Brain microvascular endothelial cell (primary cell): ENCODE measurements around the gene ULK2.

Source experiments
- DNase-seq: peaks from one replicate; pipeline ENCODE4 v3.0.0-alpha.2; 2020
- H3K27ac ChIP-seq: fragments of 250-450 bp; sonication (Bioruptor Pico); 2 replicates; pipeline ENCODE4 v1.5.1; 2020; ENCODE audit warnings: mild to moderate bottlenecking, moderate library complexity
- H3K27me3 ChIP-seq: fragments of 250-450 bp; sonication (Bioruptor Pico); replicated peaks from 2 replicates; pipeline ENCODE4 v1.5.1; 2020; ENCODE audit warnings: mild to moderate bottlenecking
- H3K36me3 ChIP-seq: fragments of 250-450 bp; sonication (Bioruptor Pico); replicated peaks from 2 replicates; pipeline ENCODE4 v1.5.1; 2020; ENCODE audit warnings: mild to moderate bottlenecking
- H3K4me3 ChIP-seq: 2 replicates; pipeline ENCODE4 v1.5.1; 2011; ENCODE audit warnings: low read depth, mild to moderate bottlenecking, control low read depth, low read length, moderate library complexity
- in situ Hi-C: cut with HindIII; loops from 2 replicates; pipeline ENCODE4 v1.10.0; 2017; ENCODE audit warnings: low sequenced_read_pairs, low pct_ligation_motif_present
- TF ChIP-seq, protein P1 (sequence below): IDR thresholded peaks from 2 replicates; pipeline ENCODE4 v1.5.1; 2011; ENCODE audit warnings: low read depth, mild to moderate bottlenecking, moderate library complexity, low read length, control low read depth, inconsistent platforms; ENCODE audit errors: missing control alignments

Gene ULK2

DNA sequence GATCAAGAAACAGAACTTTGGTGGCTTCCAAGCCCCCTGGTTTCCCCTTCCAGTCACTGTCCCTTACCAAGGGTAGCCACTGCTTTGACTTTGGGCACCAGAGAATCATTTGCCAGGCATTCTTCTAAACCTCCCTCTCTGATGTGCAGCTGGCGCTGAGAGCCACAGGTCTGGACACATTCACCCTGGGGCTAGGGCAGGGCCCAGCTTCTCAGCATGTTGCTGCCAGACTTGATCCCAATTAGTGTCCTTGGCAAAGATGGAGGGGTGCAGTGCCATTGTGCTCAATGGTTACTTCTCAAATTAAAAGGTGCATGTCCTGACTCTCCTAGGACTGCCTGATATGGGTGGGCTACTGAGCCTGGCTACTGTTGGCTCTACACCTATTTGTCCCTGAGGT lies 143.8 kb downstream of the ULK2 start:
- Histone ChIP-seq H3K27ac (no peak overlapping the region), H3K4me3 (no peak overlapping the region), H3K36me3 (no peaks in the 10 kb centered on the region), H3K27me3 (no peaks in the 10 kb centered on the region)
- TF ChIP-seq, protein P1, sequence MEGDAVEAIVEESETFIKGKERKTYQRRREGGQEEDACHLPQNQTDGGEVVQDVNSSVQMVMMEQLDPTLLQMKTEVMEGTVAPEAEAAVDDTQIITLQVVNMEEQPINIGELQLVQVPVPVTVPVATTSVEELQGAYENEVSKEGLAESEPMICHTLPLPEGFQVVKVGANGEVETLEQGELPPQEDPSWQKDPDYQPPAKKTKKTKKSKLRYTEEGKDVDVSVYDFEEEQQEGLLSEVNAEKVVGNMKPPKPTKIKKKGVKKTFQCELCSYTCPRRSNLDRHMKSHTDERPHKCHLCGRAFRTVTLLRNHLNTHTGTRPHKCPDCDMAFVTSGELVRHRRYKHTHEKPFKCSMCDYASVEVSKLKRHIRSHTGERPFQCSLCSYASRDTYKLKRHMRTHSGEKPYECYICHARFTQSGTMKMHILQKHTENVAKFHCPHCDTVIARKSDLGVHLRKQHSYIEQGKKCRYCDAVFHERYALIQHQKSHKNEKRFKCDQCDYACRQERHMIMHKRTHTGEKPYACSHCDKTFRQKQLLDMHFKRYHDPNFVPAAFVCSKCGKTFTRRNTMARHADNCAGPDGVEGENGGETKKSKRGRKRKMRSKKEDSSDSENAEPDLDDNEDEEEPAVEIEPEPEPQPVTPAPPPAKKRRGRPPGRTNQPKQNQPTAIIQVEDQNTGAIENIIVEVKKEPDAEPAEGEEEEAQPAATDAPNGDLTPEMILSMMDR = no peak
- in situ Hi-C loops = no loop called here
- no peak for DNase-seq
